Activated T-cell treated with anti-CD3 and anti-CD28 coated beads for 4 hours (primary cell): ENCODE data around the gene CAMK2G.

Source experiments
- DNase-seq: peaks from one replicate; pipeline ENCODE4 v3.0.0-alpha.2; 2020

CAMK2G gene

GRCh38 chr10:73859784-73860491, 14.4 kb downstream of the CAMK2G start:
- DNase-seq: no peak

DNA sequence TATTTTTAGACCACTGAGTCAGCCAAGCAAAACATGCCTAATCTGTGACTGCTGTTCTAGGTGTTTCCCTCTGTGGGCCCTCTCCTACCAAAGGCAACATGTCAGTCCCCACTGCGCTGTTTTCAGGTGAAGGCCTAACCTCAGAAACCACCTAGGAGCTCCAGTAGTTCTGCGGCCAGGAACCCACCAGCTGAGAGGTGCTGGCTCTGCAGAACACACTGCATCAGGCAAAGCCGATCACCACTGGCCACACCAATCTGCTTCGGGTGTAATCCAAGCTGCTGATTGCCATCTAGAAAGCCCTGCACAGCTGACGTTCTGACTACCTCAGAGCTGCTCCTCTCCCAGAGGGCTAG, 14.9 kb downstream of the CAMK2G start:
- DNase-seq: no peak

DNA sequence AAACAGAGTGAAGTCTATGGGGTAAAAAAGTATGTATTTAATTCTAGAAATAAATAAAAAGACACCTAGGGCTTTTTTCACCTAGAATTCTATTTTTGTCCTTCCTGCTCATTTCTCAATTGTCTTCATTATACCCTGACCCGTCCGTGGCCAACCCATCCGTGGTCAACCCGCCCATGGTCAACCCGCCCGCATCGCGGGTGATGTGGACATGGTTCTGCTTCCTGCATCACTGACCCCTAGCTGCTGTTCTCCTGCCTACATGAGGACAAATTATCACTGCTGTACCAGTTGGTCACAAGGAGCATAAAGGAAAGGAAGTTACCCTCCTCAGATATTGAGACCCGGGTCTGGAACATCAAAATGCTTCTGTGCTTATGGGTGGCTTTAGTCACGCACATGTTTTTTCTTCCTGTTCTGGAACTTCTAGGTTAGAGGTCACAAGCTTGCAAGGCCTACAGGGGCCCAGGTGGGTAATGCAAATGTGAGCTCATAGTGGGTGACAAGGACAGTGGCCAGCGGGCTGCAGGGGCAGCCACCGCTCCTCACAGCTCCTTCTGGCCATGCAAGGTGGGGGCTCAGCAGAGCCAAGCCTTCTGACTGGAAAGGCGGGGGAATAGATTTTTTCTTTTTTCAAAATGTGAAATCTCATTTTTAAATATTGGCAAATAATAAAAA, 15.5 kb downstream of the CAMK2G start:
- DNase-seq: no peak

DNA sequence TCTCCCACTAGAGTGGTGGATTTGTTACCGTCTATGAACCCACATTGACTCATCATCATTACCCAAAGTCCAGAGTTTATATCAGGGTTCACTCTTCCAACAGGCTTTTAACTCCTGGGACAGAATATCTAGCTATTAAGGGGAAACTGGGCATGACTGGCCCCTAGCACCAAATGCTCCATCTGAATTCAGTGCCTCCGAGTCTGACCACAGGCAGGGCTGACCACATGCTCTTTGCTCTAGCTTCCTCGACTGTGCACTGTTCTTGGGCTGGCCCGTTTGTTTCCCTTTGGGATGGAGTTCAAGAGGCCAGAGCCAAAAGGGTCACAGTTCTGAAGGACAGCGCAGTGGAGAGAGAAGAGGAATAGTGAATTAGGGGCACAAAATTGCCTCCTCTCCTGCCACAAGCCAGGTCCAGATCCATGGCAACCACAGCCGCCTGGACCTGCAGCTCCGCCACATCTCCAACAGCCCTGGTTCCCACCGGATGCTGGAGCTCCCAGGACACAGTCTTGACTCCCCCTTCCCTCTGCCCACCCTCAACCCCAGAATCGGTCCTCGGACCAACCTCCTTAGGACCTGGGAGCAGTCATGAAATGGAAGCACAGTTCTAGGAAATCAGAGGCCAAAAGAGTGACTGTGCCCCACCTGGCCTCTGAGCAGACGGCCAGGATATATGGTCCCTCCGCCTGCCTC, 16.2 kb downstream of the CAMK2G start:
- DNase-seq: no peak

DNA sequence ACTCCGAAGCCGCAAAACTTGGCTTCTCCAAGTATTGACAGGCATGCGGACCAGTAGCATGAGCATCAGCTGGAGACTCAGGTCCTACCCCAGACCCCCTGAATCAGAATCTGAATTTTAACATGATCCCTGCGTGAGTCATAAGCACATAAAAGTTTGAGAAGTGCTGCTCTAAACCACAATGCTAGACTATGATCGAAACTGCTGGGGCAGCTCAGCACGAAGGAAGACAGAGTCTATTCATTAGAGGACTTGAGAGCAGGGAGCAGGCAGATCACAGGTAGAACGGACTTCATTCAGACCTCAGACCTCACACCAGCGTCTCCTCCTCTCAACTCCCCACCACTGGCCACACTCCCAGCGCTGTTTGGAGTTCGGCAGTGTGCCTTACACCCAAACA, 16.9 kb downstream of the CAMK2G start:
- no peak for DNase-seq

DNA sequence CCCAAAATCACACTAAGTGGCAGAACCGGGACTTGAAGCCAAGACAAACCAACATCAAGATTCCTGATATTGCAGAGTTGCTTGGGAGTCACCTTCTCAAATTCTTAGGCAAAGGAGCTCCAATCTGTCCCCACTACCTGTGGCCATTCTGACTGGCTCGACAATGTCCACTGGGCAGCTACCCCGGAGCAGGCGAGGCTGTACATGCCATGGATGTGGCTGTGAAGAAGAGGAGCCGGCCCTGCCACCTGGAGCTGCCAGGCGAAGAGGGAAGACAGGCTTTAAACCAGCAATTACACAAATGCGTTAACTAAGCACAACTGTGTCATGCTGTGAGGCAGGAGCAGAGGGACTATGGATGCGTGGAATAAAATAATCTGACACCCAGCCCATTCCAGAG, 18.1 kb downstream of the CAMK2G start:
- DNase-seq: no peak

GRCh38 chr10:73855413-73855812, 18.9 kb downstream of the CAMK2G start:
- no peak for DNase-seq

- no peak for DNase-seq
These were observed 20.0 kb downstream of the CAMK2G start for GRCh38 chr10:73854310-73854709.

DNA sequence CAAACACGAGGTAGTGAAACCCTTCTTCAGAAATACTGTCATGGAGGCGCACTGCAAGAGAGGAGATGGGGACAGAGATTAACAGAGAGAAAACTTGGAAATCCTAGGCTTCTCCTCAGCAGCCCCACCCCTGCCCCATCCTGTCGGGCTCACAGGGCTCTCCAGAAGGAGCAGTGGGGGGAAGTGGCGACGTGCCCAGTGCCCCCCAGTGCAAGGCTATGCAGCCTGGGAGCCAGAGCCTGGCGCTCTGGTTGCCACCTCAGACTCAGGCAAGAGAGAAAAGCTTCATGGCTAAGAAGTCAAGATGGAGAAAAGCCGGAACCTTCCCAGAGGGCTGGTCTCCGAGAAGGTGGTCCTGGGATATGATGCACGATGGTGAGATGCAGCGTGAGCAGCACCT, 21.2 kb downstream of the CAMK2G start:
- no peak for DNase-seq

GRCh38 chr10:73850863-73851461, 23.4 kb downstream of the CAMK2G start:
- no peak for DNase-seq

DNA sequence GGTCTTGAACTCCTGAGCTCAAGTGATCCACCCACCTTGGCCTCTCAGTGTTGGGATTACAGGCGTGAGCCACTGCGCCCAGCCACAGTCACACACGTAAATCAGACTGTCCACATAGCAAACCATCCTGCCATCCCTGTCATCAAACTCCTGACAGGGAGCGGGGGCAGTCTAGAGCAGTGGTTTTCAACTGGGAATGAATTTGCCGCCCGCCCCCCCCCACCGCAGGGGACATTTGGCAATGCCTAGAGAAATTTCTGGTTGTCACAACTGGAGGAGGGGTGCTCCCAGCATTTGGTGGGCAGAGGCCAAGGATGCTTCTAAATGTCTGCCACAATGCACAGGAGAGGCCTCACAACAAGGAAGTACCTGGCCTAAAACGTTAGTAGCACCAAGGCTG, 24.1 kb downstream of the CAMK2G start:
- no peak for DNase-seq

- DNase-seq: peak; percentile 93
These were observed 25.4 kb downstream of the CAMK2G start for GRCh38 chr10:73848821-73849489.

GRCh38 chr10:73847031-73847430, 27.3 kb downstream of the CAMK2G start:
- no peak for DNase-seq

- no peak for DNase-seq
These were observed 31.1 kb downstream of the CAMK2G start for GRCh38 chr10:73843261-73843660.

DNA sequence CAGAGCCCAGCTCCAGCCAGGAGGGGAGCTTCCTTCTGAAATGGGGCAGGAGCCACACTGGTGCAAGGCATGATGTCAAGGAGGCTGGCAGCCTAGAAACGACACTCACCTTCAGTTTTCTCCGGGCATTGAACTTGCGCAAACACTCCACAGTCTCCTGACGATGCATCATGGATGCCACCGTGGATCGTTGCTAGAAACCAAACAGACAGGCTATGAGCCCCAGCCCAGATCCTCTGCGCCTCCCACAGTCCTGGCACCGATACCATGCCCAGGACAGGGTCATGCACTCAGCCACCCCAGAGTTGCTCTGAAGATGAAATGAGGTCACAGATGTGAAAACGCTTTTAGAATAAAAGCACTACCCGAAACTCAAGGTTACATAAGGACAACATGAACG, 32.0 kb downstream of the CAMK2G start:
- no peak for DNase-seq

DNA sequence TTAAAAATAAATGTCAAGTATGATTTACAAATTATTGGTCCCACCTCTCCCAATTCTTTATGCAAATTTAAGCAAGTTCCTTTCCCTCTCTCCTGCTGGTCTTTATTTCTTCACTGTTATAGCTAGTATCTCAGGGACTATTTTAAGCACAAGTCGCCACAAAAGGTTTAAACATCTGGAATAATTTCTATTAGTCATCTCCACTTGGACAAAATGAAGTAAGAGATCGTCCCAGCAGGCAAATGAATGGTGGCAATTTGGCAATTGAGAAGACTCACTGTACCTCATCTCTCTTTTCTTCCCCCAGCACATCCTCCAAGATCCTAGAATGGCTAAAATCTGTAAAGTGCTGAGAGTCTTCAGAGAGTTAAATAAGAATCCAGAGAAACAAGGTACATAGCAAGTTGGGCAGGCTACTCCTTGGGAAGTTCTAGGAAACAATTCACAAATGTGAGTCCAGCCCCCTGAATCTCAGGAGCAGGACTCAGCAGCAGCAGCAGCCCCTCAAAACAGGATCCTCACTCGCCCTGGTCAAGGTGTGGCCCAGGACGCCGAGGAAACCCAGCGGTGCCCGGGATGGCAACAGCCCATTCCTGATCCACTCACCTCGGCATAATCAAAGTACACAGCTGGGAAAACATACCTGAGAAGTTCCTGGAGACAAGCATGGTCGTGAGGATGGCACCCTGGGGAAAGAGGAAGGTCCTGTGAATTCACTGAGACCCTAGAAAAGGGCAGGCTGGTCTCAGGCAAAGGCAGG, 32.6 kb downstream of the CAMK2G start:
- no peak for DNase-seq

DNA sequence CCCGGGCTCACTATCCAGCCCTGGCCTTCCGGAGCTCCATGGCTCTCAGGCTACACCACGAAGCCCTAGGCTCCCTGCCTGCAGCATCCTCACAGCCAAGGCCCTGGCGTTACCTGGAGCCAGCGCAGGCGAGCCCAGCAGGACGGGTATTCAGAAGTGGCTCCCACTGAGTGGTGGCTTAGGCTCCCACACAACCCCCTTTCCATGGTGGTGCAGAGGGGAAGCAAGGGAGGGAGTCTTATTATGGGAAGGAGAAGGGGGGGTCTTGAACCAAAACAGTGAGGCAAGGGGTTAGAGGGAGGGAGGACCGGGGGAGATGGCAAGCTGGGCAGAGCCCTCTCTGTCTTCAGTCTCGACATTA, 33.3 kb downstream of the CAMK2G start:
- DNase-seq: no peak

DNA sequence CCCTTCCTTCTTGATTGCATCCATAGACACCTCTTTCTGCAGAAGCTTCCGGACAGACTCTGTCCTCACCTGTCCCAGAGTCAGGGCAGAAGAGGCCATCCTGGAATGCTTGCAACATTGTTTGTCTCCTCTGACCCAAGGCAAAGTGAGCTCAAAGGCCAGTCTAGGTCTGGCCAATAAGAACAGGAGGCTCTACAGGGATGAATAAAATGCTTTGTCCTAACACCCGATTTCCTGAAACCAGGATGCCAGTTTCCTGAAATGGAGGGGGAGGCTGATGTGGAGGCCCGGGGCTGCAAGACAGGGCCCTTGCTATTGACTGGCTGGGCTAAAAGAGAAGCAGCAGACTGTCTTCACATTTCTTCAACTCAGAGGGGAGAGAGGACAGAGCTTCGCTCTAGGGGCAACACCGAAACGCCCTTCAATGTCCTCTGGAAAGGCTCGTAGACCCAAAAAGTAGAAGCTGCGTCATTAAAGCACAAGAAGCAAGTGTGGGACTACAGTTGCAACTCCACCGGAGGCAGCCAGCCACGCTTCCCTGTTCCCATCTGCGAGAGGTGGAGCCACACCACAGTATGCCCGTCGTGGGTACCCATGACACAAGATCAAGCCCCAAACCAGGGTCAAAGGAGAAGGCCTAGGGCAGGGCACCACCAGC, 33.8 kb downstream of the CAMK2G start:
- no peak for DNase-seq

DNA sequence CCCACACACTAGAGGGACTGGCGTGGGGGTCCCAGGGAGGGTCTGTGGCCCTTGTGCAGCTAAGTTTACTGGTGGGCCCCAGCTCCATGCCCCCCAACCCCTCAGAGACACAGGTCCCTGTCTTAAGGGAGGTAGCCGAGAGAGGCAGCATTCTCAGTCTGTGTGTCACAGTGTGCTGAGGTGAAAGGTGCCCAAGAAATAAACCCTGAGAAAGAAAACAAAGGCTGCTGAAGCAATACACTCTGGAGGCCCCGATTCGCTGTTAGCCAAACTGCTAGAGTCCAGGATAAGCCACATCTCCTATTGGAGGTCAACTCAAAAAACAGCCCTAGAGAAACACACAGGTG, 34.3 kb downstream of the CAMK2G start:
- DNase-seq: no peak

- no peak for DNase-seq
These were observed 34.9 kb downstream of the CAMK2G start for GRCh38 chr10:73839276-73839966.

GRCh38 chr10:73838827-73839226, 35.5 kb downstream of the CAMK2G start:
- DNase-seq: no peak
